ENCODE measurements around the gene SCAND1.

Gene SCAND1

DNA sequence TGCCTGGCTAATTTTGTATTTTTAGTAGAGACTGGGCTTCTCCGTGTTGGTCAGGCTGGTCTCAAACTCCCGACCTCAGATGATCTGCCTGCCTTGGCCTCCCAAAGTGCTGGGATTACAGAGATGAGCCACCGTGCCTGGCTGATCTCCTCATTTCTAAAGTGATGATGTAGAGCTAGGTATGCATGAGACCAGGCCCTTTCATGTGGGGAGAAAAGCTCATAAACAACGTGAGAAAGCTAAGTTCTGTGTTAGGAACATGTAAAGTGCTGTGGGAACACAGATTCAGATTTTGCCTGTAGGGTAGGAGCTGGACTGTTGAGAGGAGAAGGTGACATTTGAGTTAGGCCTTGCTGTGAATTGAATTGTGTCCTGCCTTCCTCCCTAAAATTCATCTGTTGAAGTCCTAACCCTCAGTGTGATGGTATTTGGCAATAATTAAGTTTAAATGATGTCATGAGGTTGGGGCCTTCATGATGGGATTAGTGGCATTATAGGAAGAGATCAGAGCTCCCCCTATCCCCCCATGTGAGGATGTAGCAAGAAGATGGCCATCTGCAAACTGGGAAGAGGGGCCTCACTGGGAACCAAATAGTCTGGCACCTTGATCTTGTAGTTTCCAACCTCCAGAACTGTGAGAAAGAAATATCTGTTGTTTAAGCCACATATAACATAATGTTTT, 49.2 kb downstream of the SCAND1 start:
- no peak for DNase-seq (ENCODE audit: low spot score)

DNA sequence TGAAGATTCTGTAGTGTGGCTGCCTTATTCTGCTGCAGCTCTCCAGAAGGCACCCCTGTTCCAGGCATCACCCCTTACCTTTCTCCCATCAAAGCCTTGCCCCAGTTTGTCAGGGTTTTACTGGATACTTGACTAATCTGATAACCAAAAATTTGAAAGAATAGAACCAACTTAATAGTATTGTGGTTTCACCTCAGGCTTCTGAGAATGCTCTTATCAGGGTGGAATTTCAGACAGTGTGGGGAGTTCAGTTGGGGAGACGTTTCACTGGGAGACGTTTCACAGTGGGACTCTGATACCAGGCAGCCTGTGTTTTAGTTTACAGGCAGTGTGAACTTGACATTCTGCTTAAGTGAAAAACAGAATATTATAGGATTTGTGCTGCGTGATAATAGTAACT, 50.5 kb downstream of the SCAND1 start:
- DNase-seq (ENCODE audit: low spot score) = no peak
